HG03342 (cell line): ENCODE results near the gene HMG20A.

Experiments
- ATAC-seq: cut with Tn5 transposase; IDR thresholded peaks from one replicate; pipeline ENCODE4 v1.9.1; 2021; ENCODE audit warnings: mild to moderate bottlenecking, moderate library complexity; ENCODE audit not compliant: unreplicated experiment

HMG20A gene

DNA sequence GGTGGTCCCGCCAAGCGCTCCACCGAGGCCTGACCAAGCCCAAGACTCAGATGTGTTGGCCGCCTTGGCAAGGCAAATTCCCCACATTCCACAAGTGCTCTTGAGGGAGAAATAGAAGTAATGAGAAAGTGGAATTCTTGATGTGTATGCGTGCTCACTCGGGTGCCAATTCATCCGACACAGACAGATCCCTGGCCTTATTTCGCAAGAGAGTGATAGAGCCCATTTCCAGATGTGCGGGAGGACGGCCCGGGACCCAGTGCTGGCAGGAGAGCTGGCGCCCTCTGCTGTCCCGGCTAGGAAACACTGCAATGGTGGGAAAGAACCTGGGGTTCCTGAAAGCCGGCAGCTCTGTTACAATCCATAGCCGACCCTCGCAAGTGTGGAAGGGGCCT lies 76.0 kb downstream of the HMG20A start:
- peak; percentile 61 for ATAC-seq

GRCh38 chr15:77497110-77497737 lies 76.5 kb downstream of the HMG20A start:
- peak; percentile 18 for ATAC-seq

DNA sequence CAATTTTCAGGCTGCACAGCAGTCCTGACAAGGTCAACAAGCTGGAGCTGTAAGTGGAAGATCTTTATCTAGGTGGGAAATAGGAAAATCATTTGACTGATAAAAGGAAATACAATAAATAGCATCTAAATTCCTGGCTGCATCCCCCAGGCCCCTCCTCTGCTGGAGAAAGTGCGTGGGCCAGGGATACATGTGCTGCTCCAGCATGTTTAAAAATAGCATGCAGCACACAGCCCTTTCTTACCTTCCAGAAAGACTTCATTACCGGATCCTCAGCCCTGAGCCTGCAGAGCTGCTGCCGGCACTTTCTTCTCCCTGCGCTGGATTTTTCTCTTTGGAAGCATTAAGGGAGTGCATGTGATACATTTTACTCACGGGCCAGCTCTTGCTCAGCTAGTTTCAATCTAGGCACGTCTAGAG lies 77.3 kb downstream of the HMG20A start:
- ATAC-seq, result no peak

DNA sequence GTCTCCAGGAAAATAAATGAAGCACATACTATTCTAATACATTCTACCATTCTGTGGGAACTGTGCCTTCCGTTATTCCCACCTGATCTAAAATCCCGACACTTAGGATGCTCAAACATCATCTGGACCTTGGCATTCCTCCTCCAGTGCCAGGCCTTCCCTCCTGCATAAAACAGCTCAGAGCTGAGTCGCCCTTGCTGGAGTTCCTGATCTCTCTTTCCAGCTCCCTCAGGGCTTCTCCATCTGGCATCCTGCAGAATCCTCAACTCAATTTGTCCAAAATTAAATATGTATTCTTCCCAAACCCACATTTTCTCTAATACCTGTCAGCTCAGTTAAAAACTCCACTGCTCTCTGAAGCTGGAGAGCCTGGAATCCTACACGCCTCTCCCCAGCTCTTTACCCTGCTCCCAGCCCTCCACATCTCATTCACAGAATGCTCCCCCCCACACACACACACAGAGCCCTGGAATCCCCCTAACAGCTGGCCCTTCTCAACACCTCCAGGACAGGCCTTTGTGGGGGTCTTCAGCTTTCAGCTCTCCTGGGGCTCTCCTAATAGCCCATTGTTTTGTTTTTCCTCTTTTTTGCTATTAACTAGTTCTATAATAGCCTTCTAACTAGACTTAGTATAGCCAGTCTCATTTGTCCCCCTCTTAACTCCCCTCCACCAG lies 78.5 kb downstream of the HMG20A start:
- ATAC-seq, result no peak

DNA sequence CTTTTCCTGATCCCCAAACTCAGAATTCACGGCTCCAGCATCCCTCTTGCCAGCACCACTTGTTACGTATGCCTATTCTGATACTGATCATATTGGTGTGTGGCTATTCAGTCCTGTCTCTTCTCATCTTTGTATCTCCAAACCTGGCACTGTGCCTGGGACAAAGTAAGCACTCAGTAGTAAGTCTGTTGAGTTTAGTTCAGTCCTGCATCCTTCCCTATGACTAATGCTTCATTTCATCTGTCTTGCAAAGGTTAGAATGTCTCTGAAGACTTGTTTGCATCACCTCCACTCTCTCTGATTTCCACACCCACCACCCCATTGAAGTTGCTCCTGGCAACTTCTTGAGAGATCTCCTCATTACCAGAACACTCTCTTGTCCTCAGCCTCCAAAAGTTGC lies 80.3 kb downstream of the HMG20A start:
- ATAC-seq, result no peak

DNA sequence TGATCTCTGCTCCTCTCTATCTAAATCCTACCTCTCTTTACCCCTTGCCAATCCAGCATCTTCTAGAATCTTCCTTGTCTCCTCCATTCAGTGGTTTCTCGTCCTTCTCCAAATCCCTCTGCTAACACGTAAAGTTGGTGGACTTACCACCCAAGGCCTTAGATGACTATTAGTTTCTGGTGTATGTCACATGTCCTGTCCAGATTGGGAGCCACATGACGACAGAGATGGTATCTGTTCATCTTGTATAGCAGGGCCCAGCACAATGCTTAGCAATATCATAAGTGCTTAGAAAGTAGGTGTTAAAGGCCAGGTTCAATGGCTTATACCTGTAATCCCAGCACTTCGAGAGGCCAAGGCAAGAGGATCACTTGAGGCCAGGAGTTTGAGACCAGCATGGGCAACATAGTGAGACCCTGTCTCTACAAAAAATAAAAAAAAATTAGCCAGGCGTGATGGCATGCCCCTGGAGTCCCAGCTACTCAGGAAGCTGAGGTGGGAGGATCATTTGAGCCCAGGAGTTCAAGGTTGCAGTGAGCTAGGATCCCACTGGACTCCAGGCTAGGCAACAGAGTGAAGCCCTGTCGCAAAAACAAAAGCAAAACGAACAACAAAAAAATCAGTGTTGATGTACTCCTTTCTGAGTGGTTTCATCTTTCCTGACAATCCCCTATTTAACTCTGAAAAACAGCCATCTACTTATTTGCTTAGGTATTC lies 81.8 kb downstream of the HMG20A start:
- ATAC-seq, result no peak

DNA sequence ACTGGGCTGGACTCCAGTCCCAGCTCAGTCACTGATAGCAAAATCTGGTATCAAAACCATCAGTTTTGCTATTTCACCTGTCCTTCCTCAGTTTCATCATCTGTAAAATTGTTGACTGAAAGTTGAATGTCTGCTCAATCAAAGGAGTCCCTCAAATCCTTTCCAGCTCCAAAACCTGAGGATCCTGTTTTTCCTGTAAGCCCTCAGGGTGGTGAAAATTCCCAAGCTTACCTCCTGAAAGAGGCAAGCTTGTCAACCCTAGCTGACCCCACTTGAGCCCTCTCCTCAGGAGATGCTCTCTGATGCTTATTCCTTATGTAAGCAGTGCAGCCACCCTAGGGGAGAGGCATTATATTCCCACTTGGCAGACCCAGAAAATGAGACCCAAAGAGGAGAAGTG lies 82.6 kb downstream of the HMG20A start:
- ATAC-seq, result no peak

DNA sequence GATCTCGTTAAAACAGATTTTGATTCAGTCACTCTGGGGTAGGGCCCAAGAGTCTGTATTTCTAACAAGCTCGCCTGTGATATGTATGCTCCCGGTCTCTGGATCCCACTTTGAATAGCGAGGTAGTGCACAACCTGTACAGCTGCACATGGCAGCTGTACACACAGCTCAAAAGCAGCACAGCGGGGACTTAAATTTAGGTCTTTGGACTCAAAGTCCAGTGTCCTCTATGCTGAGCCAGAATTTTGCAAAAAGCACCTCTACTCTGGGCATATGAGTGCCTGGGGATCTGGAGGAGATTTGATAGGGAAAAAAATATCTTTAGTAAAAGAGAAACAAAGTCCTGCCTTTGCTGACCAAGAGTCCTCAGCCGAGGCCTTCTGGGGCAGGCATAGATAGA lies 83.1 kb downstream of the HMG20A start:
- ATAC-seq, result no peak

GRCh38 chr15:77504306-77504705 lies 83.6 kb downstream of the HMG20A start:
- no peak for ATAC-seq

DNA sequence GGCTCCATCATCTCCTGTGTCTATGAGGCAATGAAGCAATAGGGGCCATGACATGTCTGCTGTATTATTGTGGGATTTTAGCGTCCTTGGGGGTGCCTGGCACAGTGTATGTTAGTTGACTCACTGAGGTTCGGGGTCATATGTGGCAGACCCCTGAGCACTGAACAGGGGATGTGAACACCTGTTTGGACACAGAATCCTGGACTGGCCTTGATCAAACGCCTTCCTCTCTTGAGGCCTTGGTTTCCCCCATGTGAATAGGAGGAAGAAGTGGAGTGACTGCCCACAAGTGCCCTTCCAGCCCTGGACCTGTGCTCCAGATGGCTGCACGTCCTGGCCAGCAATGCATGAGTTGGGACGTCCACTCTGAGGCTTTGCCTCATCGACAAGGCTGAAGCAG lies 84.2 kb downstream of the HMG20A start:
- no peak for ATAC-seq

DNA sequence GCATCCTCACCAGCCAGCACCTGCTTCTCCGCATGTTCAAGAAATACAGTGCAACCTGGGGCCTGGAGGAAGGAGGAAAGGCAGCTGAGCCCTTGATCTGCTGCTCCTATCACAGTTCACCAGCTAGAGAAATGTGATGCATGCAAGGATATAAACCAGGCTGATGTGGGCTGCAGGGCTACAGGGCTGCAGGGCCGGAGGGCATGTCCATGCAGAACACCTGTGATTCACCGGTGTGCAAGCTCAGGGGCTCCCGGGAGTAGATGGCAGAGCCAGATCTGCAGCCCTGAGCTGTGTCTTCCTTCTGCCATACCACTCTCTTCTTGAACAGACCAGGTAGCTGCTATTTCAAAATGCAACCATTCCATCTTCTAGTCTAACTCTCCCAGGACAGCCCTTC lies 84.9 kb downstream of the HMG20A start:
- no peak for ATAC-seq

DNA sequence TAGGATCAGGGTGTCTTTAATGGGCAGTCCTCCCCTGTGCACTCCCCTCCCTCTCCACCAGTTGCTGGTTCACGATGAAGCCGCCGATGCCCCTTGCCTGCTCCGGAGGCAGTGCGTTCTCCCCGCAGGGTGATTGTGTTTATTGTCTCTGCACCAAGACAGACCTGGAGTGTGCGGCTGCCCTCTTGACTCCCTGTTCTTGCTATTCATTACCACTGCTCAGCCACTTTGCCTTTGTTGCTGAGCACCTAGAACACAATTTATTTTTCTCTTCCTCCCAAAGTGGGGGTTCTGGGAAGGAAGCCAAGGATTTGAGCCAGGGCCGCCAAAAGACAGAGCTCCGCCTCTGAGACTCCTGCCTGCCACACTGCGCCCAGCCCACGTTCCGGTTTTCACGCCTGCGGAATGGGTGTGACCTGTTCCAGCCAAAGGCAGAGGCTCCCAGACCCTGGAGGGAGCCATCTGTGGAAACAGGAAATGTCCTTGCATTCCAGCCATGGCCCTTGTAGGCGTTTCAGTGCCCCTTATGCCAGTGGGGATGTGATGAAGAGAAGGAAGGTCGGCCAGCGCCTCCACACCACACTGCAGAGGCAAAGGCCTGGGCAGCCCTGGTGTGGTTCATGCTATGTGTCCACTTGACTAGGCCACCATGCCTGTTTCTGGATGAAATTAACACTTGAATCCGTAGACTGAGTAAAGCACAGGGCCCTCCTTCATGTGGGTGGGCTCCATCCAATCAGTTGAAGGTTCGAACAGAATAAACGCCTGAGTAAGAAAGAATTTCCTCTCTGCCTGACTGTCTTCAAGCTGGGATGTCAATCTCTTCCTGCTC lies 85.8 kb downstream of the HMG20A start:
- no peak for ATAC-seq

GRCh38 chr15:77507143-77507897 lies 86.6 kb downstream of the HMG20A start:
- ATAC-seq, result no peak

DNA sequence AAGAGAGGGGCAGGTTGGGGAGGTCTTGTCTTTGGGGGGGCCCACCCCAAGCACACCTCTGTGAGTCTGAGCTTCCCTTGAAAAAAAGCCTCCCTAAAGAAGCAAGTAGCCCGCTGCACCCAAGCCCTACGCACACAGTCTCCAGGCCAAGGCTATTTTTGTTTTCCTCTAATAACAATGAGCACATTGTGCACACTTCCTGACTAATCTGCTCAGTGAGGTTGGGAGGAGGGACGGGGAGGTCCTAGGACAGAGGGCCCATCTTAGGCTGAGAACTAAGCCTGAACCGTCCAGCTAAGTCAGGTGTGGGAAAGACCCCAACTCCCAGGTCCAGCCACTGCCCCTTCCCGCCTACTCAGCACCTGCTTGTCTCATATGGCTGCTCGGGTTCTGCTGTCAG lies 87.2 kb downstream of the HMG20A start:
- no peak for ATAC-seq

DNA sequence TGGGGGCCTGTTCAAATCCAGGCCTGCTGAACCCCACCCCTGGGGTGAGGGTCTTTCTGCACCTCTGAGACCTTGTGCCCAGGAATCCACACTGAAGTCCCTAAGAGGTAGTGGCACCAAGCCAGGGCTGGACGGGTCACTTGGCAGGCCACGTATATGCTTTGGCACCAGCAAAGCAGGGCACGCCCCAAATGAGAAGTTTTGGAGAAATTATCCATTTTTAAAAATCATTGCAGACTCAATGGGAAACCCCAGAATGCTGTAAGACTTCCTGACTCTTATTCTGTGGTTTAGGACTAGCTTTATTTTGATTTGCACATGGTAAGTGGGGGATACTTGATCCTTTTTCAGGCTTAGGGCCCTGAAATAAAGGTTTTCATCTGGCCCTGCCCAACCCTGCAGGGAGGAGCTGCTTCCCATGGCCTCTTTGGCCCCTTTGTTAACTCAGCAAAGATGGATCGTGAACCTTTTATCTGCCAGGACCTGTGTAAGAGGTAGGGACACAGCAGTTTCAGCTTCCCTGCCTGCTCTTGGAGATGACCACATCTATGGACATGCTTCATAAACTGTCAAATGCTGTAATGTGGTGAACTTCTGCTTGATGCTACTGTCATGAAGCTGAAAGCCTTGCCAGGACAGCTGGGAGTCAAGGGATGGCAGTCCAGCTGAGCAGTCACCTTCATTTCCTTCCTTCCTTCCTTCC lies 88.0 kb downstream of the HMG20A start:
- no peak for ATAC-seq

DNA sequence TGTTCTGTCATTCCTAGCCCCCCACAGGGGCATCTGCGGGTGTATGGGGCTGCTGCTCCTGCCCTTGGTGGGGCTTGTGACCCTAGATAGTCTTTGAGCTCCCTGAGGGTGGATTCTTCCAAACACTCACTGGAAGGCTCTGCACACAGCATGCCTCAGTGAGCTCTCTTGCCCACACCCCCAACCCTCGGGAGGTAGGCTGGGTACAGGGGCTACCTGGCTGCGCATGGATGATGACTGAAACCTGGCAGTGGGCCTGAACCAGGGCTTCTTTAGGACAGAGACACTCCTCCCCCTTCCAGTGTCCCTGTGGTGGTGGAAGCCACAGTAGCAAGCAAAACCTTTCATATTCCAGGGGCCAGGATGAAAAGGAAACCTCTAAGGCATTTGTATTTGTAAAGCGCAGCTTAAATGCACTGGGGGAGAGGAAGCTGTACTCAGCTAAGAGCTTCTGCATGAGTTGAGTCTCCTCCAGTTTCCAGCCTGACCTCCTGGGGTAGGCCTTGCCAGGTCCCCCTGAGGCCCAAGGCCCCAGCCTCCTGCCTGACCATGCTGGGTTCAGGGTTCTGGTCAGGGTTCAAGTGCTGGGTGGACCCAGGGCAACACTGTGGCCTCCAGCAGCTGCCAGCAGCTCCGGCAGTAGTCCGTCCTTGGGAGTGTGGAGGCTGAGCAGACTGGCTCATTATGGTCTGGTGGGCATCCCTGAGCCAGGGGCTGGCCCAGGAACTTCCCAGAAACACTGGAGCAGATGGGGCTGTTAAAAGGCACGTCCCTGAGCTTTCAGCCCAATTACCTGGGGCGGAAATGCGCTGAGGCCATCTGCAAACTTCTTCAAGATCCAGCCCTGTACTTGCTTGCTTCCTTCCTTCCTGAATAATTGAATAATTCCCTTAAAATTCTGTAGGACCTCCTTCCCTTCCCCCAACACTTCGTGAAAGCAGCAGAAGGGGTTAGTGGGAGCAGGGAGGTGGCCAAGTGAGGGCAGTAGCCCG lies 89.7 kb downstream of the HMG20A start:
- ATAC-seq, result no peak

GRCh38 chr15:77511869-77512268 lies 91.2 kb downstream of the HMG20A start:
- no peak for ATAC-seq

GRCh38 chr15:77513226-77513625 lies 92.5 kb downstream of the HMG20A start:
- ATAC-seq, result no peak
